Measurements from ENCODE around the gene KLF16.
A peak's percentile ranks its signal among the peaks of the same experiment; 100 is the strongest.

The KLF16 gene

DNA sequence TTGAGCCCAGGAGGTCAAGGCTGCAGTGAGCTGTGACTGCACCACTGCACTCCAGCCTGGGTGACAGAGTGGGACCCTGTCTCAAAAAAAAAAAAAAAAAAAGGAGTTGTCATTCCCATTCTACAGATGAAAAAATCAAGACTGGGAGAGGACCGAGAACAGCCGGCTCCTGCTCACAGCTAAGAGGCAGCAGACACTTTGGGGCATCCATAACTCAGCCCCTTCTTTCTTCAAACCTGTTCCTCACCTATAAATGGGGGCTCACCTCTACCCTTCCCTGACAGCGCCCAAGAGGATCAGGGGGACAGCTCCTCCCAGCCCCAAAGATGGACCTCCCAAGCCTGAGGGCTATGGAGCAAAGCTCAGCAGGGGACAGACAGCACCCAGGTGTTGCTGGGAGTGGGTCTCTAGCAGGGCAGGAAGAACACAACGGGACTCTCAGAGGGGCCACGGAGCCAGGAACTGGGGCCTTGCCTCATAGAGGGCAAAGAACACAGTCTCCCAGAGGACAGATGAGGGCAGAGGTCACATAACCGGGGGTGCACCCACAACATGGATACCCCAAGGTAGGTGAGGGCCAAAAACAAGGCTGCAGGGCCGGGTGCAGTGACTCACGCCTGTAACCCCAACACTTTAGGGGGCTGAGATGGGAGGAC, 3.4 kb upstream of the KLF16 start:
- no peak for DNase-seq

DNA sequence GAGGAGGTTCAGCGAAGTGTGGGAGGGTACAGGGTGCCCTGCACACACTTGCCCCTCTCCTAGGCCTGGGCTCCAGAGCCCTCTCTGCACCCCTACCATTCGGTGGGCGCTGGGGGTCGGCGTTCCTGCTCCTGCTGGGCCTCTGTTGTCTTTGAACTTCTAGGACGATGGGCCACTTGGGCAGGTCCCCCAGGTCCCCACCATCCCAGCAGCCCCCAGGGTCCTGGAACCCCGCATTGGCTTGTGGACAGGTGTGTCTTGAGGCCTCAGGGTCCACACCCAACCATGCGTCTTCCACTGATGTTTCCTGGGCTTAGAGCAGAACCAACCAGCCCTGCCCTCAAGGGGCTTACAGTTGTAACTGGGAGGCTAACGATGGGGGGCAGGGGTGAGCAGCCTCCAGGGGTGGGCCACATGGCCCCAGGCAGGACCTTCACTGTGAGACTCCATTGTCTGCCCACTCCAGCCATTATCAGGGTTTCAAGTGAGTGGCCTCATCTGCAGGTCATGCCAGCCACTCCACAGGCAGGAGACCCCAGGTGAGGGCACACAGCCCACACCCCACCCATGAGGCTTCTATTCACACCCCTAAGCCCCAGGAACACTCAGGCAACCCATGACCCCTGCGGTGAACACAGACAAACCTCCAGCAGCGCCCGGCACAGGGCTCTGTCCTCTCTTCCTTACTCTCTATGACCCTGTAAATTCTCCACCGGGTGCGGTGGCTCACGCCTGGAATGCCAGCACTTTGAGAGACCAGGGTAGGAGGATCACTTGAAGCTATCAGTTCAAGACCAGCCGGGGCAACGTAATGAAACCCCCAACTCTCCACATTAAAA, 2.0 kb upstream of the KLF16 start:
- no peak for DNase-seq

DNA sequence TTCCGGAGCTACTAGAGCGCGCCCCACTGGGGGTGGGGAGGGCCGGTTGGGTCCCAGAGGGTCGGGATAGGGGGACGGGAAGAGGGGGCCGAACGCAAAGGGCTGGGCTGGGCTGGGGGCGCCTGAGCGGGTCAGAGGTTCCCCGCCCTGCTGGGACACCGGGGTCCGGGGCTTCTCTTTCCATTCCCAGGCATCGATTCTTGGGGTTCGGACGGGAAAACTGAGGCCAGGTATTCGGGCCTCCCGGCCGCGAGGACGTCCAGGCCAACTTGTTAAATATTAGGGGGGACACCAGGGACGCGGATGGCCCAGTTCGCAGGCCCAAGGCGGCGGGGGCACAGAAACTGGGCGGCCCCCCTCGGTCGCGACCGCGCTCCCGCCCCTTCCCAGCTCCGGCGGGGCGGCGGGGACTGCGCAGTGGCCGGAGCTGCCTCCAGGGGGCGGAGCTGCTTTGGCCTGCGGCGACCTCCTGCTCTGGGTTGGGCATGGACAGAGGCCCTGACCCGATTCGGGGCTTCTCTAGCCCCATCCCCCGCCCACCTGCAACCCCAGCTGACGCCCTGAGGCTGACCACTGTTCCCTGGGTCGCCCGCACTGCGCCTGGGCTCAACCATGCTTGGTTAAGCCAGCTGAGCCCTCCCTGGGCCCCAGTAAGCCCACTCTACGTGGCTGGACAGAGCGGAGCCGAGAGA, 1.2 kb upstream of the KLF16 start:
- DNase-seq, result peak; percentile 69 to 76

DNA sequence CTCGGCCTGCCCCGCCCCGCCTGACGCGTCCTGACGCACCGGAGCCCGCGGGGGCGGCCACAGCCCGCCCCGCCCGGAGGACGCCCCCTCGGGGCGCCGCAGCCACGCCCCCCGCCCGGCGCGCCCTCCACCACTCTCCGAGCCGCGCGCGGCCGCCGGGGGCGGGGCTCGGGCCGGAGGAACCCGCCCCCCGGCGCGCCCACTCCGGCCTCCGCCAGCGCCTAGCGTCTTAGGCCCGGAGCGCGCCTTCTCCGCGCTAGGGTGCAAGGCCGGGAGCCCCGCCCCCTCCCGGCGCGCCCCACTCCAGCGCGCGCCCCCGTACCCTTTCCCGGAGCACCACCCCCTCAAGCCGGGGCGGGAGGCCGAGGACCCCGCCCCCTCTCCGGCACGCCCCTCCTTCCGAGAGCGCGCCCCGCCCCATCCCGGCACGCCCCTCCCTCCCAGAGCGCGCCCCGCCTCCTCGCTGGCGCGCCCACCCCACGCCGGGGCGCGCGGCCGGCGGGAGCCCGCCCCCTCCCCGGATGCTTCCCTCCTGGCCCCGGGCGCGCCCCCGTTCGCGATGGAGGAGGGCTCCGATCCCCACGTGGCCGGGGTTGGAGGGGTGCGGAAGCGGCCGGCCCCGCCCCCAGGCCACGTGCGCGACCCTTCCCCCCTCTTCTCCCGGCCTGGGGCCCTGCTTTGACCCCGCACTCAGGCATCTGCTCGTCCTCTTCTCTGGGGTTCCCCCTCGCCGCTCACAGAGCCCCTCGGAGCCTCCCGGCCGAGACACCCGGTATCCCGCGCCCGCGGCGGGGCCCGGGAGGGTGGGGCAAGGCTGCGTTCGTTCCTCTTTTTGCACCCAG, 480 bp upstream of the KLF16 start:
- peak; percentile 92 for DNase-seq

GRCh38 chr19:1862424-1863327, 703 bp downstream of the KLF16 start:
- DNase-seq, result peak; percentile 57 to 59

- no peak for DNase-seq
These were observed 1.3 kb downstream of the KLF16 start for GRCh38 chr19:1862068-1862423.

DNA sequence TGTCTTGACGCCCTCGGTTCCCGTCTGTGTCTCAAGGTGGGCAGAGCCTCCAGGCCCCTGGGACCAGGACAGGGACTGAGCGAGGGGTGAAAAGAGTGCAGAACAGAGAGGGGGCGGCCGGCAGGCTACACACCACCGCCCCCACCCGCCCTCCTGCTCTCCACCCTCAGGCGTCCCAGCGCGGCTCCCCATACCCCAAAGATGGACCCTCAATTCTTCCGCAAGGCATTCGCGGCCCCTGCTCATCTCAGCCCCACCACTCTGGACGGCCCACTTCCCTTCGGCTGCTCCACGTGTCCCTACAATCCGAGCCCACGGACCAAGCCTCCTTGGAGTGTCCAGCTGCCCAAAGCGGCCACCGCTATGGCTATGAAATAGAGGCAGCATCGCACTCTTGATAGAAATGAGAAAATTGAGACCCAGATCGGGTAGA, 1.8 kb downstream of the KLF16 start:
- no peak for DNase-seq

DNA sequence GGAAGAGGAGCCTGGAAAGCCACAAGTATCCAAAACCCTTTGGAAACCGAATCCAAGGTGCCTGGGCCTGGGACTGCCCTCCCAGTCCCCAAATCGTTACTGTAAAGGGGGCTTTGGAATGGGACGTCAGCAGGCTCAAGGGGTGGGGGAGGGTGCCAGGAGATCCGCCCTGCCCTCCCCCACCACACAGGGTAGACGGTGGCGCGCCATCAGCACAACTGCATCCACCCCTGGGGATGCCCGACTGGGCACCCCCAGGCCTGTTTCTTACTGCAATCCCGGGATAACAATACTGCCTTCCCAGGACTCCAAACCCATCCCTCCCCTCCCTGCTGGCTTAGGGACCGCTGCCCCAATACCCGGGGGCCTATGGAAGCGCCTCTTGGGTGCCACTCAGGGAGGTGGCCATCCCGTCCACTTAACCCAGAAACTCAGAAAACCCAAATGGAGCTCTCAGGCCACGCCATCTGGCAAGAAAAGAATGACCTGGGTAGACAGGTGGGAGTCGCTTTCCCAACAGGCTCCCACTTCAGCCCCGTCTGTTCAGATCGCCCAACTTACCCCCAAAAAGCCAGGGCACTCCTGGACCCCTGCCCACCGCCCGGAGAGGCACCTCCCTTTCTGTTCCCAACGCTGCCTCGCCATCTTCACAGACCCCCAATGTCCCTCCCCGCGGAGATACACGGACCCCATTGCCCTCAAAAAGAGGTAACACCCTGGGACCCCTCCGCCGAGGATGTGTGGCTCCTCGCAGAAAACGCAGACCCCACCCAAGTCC, 2.4 kb downstream of the KLF16 start:
- DNase-seq, result no peak

DNA sequence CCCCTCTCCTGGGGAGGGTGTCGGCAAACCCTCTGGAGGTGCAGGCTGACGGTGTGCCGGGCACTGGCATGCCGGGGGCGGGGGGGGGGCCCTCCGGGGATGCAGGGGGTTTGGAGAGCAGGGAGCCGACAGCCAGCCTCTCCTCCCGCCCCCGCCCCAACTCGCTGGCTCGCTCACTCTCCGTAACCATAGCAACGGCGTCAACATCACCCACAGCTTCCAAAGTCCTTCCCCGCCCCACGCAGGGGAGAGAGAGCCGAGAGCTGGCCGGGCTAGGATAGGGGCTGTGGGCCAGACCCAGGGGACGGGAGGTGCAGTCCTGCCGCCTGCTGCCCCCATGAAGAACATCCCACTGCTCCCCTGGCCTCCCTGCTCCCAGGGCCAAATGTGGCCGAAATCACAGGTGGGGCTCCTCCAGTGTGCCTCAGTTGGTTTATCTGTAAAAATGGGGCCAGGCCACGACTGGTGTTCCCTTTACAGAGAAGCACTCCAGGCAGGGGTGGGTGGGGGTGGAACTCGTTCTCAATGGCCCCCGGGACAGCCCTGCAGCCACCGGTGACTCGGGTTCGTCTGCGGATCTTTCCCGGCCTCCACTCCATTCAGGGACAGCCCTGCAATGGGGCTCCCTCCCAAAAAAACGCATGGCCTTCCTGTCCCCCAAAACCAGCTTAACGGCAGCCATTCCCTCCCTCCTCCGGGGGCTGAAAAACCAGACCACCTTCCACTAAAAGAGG, 3.2 kb downstream of the KLF16 start:
- DNase-seq, result peak; percentile 58 to 66

- DNase-seq, result no peak
These were observed 4.0 kb downstream of the KLF16 start for GRCh38 chr19:1859331-1859781.

GRCh38 chr19:1858412-1859081, 4.8 kb downstream of the KLF16 start:
- DNase-seq, result no peak

DNA sequence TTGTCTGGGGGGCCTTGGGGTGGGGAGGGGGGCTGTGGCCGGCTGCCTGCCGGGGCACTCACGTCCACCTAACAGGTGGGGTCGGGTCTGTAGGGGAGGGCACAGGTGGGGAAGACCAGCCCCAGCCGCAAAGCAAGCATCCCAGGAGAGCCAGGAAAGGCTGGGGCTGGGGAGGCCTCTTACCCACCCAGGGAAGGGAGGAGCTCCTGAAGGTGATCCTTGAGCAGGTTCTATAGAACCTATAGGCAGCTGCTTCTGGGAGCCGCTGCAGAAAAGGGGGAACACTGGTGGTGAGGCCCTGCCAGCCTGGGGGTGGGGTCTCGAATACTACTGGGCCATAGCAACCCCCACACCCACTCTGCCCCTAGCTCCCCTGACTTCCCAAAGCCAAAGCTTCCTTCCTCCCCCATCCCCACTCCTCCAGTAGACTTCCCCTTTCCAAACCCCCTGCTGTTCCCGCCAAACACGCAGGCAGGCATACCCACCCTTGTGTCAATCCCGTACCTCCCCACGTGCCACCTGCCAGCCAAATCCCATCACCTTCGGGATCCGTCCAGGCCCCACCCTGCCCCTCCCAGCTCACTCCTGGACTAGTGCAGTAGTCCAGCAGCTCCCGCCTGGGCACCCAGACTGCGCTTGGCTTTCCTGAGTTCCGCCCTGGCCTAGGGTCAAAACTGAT, 5.6 kb downstream of the KLF16 start:
- DNase-seq, result no peak

- peak; percentile 71 to 77 for DNase-seq
These were observed 6.4 kb downstream of the KLF16 start for GRCh38 chr19:1856698-1857603.

- DNase-seq, result no peak
These were observed 7.1 kb downstream of the KLF16 start for GRCh38 chr19:1856345-1856697.

- peak; percentile 49 to 60 for DNase-seq
These were observed 7.5 kb downstream of the KLF16 start for GRCh38 chr19:1855828-1856255.

DNA sequence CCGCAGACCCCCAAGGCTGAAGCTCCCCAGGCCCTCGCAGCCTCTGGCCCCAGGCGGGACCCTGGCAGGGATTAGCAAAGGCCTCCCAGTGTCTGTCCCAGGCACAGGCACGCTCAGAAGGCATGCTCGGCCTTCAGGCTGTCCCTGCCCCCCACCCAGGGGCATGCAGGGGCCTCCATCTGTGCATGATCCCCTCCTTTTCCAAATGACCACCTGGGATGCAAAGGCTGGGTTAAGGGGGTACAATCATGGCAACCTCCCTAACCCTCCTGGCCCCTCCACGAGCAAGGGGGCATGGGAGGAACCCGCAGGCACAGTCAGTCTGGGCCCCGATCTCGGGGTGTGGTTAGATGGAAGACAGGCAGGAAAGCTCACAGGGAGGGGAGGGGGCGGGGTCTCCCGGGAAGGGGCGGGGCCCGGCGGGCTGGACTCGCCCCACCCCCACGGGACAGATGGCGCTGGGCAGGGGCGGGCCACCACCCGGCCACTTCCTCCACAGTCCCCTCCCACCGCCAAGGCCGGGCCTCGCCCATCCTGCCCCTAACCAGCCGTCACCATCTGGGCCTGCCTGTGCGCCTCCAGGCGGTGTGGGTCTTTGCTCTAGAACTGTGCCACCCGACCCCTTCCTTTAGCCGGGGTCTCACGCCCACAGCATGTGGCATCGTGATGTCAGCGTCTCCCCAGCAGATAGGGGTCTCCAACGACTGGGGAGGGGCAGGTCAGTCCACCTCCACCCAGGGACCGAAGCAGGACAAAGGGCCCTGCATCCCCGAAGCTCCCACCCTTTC, 8.1 kb downstream of the KLF16 start:
- DNase-seq, result peak; percentile 89 to 92

DNA sequence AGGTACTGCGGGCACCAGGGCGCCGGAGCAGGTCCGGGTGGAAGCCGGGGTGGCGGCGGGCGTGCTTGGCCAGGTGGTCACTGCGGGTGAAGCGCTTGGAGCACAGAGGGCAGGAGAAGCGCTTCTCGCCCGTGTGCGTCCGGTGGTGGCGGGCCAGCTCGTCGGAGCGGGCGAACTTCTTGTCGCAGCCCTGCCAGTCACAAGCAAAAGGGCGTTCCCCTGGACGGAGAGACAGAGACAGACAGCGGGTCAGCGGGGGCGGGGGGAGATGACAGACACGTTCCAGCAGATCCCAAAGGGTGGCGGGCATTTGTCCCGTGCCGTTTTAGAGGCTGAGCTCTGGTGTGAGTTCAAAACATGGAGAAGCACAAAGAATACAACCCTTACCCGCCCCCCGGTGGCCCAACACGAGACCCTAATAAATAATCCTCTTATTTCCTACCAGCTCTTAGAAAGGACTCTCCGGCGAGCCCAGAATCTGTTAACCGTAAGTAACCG, 8.8 kb downstream of the KLF16 start:
- no peak for DNase-seq
